Fibroblast of lung (primary cell): ENCODE results near the gene FKBP11.

Experiments
- CTCF ChIP-seq, 2 donors: IDR thresholded peaks in 1 of 2; conservative IDR thresholded peaks in 1 of 2; 1 replicate in 1 of 2; 2 replicates in 1 of 2; pipeline ENCODE4 v1.5.1; 2011 to 2012; ENCODE audit warnings: low read length in 2 of 2, control low read depth in 1 of 2, inconsistent platforms in 1 of 2, low read depth in 1 of 2, mild to moderate bottlenecking in 1 of 2
- EZH2 ChIP-seq: IDR thresholded peaks from 2 replicates; pipeline ENCODE4 v1.5.1; 2012; ENCODE audit warnings: low read length, control low read depth, mild to moderate bottlenecking; ENCODE audit errors: missing control alignments

- TF ChIP-seq EZH2 (no peak), CTCF (conservative IDR thresholded peaks at IDR 0.05 in 1 of 2, IDR thresholded peaks at IDR 0.05 in 1 of 2; ENCODE audit: low read depth in 1 of 2, low read length in 2 of 2) (no peak)
Measured at GRCh38 chr12:48968467-48968866, 43.2 kb upstream of the FKBP11 start.
